T follicular helper cell (primary cell): ENCODE results near the gene TNNC1.

Experiments
- DNase-seq: peaks from one replicate; pipeline ENCODE4 v3.0.0-alpha.2; 2020; ENCODE audit warnings: low read depth

The TNNC1 gene

GRCh38 chr3:52458770-52459545, 5.1 kb upstream of the TNNC1 start:
- no peak for DNase-seq

GRCh38 chr3:52458031-52458760, 4.4 kb upstream of the TNNC1 start:
- DNase-seq = no peak

GRCh38 chr3:52456800-52457183, 3.0 kb upstream of the TNNC1 start:
- DNase-seq = no peak

GRCh38 chr3:52456169-52456799, 2.4 kb upstream of the TNNC1 start:
- no peak for DNase-seq

- peak; percentile 95 for DNase-seq
Observed at GRCh38 chr3:52455283-52456168, 1.7 kb upstream of the TNNC1 start, which contains the start of gene NISCH. Gene NISCH (plus strand): TSS chr3:52455604. CDS start chr3:52455642, 38 bp downstream.

- no peak for DNase-seq
Observed at GRCh38 chr3:52454938-52455282, 1.1 kb upstream of the TNNC1 start.

GRCh38 chr3:52454250-52454937, 553 bp upstream of the TNNC1 start:
- DNase-seq = no peak

GRCh38 chr3:52452570-52453221, 1.1 kb downstream of the TNNC1 start:
- DNase-seq = no peak

GRCh38 chr3:52452126-52452525, 1.7 kb downstream of the TNNC1 start:
- DNase-seq = no peak

- no peak for DNase-seq
Observed at GRCh38 chr3:52451237-52452083, 2.4 kb downstream of the TNNC1 start.

GRCh38 chr3:52450489-52451236, 3.2 kb downstream of the TNNC1 start:
- DNase-seq = no peak

GRCh38 chr3:52447512-52448355, 6.1 kb downstream of the TNNC1 start:
- DNase-seq = no peak

- DNase-seq = peak; percentile 55
Observed at GRCh38 chr3:52446631-52447511, 7.0 kb downstream of the TNNC1 start.

GRCh38 chr3:52446042-52446441, 7.8 kb downstream of the TNNC1 start:
- DNase-seq = no peak

- peak; percentile 60 for DNase-seq
Observed at GRCh38 chr3:52444860-52445793, 8.7 kb downstream of the TNNC1 start, which contains the start of gene SEMA3G. Gene SEMA3G (minus strand): TSS chr3:52445103. CDS start chr3:52445027, 76 bp downstream.
